Heart left ventricle (tissue), 16 donors: ENCODE measurements around the gene ALG9. TPM values are rescaled to one million over a fixed set of nuclear protein-coding genes. Genes with fewer than 3 reads are reported as not detected.

Source experiments
- ATAC-seq, 4 donors: fragments of 200-7000 bp; cut with Tn5 transposase; one replicate each; pipeline ENCODE4 v1.9.1; 2020 to 2022; ENCODE audit warnings: moderate library complexity in 4 of 4, mild to moderate bottlenecking in 3 of 4, moderate number of reproducible peaks in 1 of 4
- DNase-seq, 5 donors: peaks; one replicate each; pipeline ENCODE4 v3.0.0-alpha.2; 2020
- H3K27ac ChIP-seq, 12 donors: fragments of 200-600 bp; sonication (generic) in 4 of 12; one replicate each; pipeline versions ENCODE4 v1.5.0 to v1.8.0; 2016 to 2022; ENCODE audit warnings: mild to moderate bottlenecking in 2 of 12
- H3K27me3 ChIP-seq, 9 donors: fragments of 200-600 bp; sonication (generic) in 2 of 9; one replicate each; pipeline versions ENCODE4 v1.5.1 to v1.8.0; 2016 to 2022; ENCODE audit warnings: mild to moderate bottlenecking in 3 of 9
- H3K36me3 ChIP-seq, 9 donors: fragments of 200-600 bp; sonication (generic) in 2 of 9; one replicate each; pipeline versions ENCODE4 v1.5.0 to v1.8.0; 2018 to 2022; ENCODE audit warnings: mild to moderate bottlenecking in 2 of 9
- H3K4me1 ChIP-seq, 12 donors: fragments of 200-600 bp; sonication (generic) in 4 of 12; one replicate each; pipeline versions ENCODE4 v1.5.0 to v1.8.0; 2016 to 2022; ENCODE audit warnings: mild to moderate bottlenecking in 3 of 12
- H3K4me3 ChIP-seq, 12 donors: fragments of 200-600 bp; sonication (generic) in 4 of 12; one replicate each; pipeline versions ENCODE4 v1.5.0 to v1.8.0; 2017 to 2022; ENCODE audit warnings: mild to moderate bottlenecking in 9 of 12, moderate library complexity in 4 of 12
- H3K9me3 ChIP-seq, 12 donors: fragments of 200-600 bp; sonication (generic) in 4 of 12; one replicate each; pipeline versions ENCODE4 v1.5.0 to v1.8.0; 2016 to 2022; ENCODE audit warnings: mild to moderate bottlenecking in 1 of 12
- POLR2A ChIP-seq, 2 donors: fragments of 450-650 bp; IDR thresholded peaks; one replicate each; pipeline ENCODE4 v1.6.1; 2017; ENCODE audit warnings: antibody characterized with exemption in 2 of 2, mild to moderate bottlenecking in 2 of 2, moderate library complexity in 2 of 2
- WGBS, 4 donors: extraction: QIAGEN DNeasy Blood & Tissue Kit in 2 of 4; methylation state at CpG; one replicate each; pipeline versions ENCODE4 v1.1.5 to v1.1.7; 2013 to 2018; 5-methylcytosine and 5-hydroxymethylcytosine counted together
- intact Hi-C, 10 donors: fragments of 100-400 bp; cut with DNase I; formaldehyde crosslinking; loops; one replicate each; pipeline versions ENCODE4 v1.11.1 to v1.14.2; 2022
- polyA plus RNA-seq, 2 donors: library from polyadenylated mRNA; stranded (reverse); fragments of 200-250 nt; gene quantifications; one replicate each; pipeline ENCODE4 v1.2.3, GENCODE V29; 2013
- total RNA-seq, 9 donors: library from RNA; depleted of rRNA in 2 of 9; stranded (reverse); fragments of >200 nt in 2 of 9; fragmentation: NEBNext Ultra II Directional in 3 of 9; extraction: Animal tissue kit (Norgen Biotek cat#: 25700) in 3 of 9; gene quantifications; one replicate each; pipeline versions ENCODE4 v1.1.0 to v1.2.4, GENCODE V29; 2016 to 2023
- TF ChIP-seq, protein P1 (sequence below), 12 donors: fragments of 200-600 bp; sonication (generic) in 4 of 12; IDR thresholded peaks; one replicate each; pipeline versions ENCODE4 v1.5.0 to v1.8.0; 2018 to 2022; ENCODE audit warnings: antibody characterized with exemption in 12 of 12, mild to moderate bottlenecking in 5 of 12
- donor health status: ischemic (EF 13 %, LVEDD 7.1; RV severe dilation, severe dysfunction).
- donor health status: healthy with polysubstance abuse.
- donor health status: DM: no; HTN: yes; CAD: no.
- donor health status: DM: no; HTN: no; CAD: no.
- donor health status: ischemic (EF 25% LVEDD 6.9; RV normal size, moderate dysfunction).
- donor health status: ischemic (EF 25% LVEDD 5.7; RV mildly dilated, moderate dysfunction).
- donor health status: healthy.
- donor health status: DM: yes; HTN: yes; CAD: no.
- donor health status: ischemic (EF 35%, LVEDD 5.7; RV mildly dilated, moderate dysfunction).
- donor health status: nonischemic (EF 11% LVEDD 7.7; RV severe dilation, severe dysfunction).
- donor health status: DM: yes; HTN: yes; CAD: no.
- donor health status: PGD.
- donor health status: ischemic (EF 29% LVEDD 5.4; RV normal size, mild dysfunction).
- donor health status: nonischemic (EF 23%, LVEDD 6.1; RV moderate dilation, normal function).

Gene ALG9
- total and polyA plus RNA-seq, 11 donors = 13.5 to 26.5 (median 17.6) TPM

GRCh38 chr11:111819161-111819828 is 52.1 kb downstream of the ALG9 start:
- Histone ChIP-seq H3K27ac (peak overlapping the region; percentile 44 to 91 (median 74)), H3K9me3 (no peaks in the 10 kb centered on the region), H3K27me3 (no peaks in the 10 kb centered on the region), H3K36me3 (peaks cover 0 to 14% (median 0%) of the 10 kb centered on the region in 9 donors), H3K4me1 (peaks cover 5 to 32% (median 20%) of the 10 kb centered on the region in 12 donors), H3K4me3 (no peak overlapping the region)
- DNase-seq (peak in 4 of 5 donors; percentile 38 to 69 (median 42)), ATAC-seq (peak; percentile 86 to 95 (median 93))
- WGBS, 4 donors = 11 to 23% (median 15%) methylated on average over 1 of the region's 1 CpG
- intact Hi-C loops = no loop called here
- TF ChIP-seq, protein P1, sequence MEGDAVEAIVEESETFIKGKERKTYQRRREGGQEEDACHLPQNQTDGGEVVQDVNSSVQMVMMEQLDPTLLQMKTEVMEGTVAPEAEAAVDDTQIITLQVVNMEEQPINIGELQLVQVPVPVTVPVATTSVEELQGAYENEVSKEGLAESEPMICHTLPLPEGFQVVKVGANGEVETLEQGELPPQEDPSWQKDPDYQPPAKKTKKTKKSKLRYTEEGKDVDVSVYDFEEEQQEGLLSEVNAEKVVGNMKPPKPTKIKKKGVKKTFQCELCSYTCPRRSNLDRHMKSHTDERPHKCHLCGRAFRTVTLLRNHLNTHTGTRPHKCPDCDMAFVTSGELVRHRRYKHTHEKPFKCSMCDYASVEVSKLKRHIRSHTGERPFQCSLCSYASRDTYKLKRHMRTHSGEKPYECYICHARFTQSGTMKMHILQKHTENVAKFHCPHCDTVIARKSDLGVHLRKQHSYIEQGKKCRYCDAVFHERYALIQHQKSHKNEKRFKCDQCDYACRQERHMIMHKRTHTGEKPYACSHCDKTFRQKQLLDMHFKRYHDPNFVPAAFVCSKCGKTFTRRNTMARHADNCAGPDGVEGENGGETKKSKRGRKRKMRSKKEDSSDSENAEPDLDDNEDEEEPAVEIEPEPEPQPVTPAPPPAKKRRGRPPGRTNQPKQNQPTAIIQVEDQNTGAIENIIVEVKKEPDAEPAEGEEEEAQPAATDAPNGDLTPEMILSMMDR (IDR thresholded peaks at IDR 0.05) = no peak
- TF ChIP-seq POLR2A (IDR thresholded peaks at IDR 0.05) = no peak

- H3K36me3 ChIP-seq = peaks cover 0 to 18% (median 0%) of the 10 kb centered on the region in 9 donors
- H3K4me1 ChIP-seq = peaks cover 5 to 34% (median 20%) of the 10 kb centered on the region in 12 donors
- H3K9me3 ChIP-seq = no peaks in the 10 kb centered on the region
- no peak overlapping the region for H3K4me3 ChIP-seq
- TF ChIP-seq, protein P1 (IDR thresholded peaks at IDR 0.05) = no peak
- no peak for TF ChIP-seq POLR2A (IDR thresholded peaks at IDR 0.05)
- intact Hi-C loops = no loop called here
- ATAC-seq = no peak
- H3K27ac ChIP-seq = peak overlapping the region in 3 of 12 donors; percentile 15 to 46 (median 22)
- H3K27me3 ChIP-seq = no peaks in the 10 kb centered on the region
- DNase-seq = no peak
- 91 to 99% (median 93%) methylated on average over 1 of the region's 1 CpG for WGBS, 4 donors
These were observed 55.9 kb downstream of the ALG9 start for GRCh38 chr11:111815489-111815888.

GRCh38 chr11:111814557-111815320 is 56.6 kb downstream of the ALG9 start:
- no peaks in the 10 kb centered on the region for H3K9me3 ChIP-seq

More at GRCh38 chr11:111814557-111815320, 56.6 kb downstream of the ALG9 start:
- H3K27me3 ChIP-seq = no peaks in the 10 kb centered on the region
- WGBS, 4 donors = 71 to 77% (median 73%) methylated on average over 8 of the region's 8 CpGs
- DNase-seq (no peak), ATAC-seq (no peak)
- peaks cover 0 to 19% (median 0%) of the 10 kb centered on the region in 9 donors for H3K36me3 ChIP-seq
- TF ChIP-seq, protein P1 (IDR thresholded peaks at IDR 0.05) = no peak
- no peak for TF ChIP-seq POLR2A (IDR thresholded peaks at IDR 0.05)
- H3K4me3 ChIP-seq = no peak overlapping the region
- intact Hi-C loops = no loop called here
- H3K4me1 ChIP-seq = peaks cover 3 to 27% (median 14%) of the 10 kb centered on the region in 12 donors
- peak overlapping the region in 7 of 12 donors; percentile 22 to 60 (median 43) for H3K27ac ChIP-seq
